Parathyroid adenoma (tissue), 2 donors: ENCODE data around the gene KCNT1.

Experiments
- H2AFZ ChIP-seq: fragments of 300-600 bp; sonication (generic); one replicate; pipeline ENCODE4 v1.7.0; 2017; ENCODE audit warnings: antibody characterized with exemption, mild to moderate bottlenecking
- H3K27ac ChIP-seq: fragments of 300-600 bp; sonication (generic); one replicate; pipeline ENCODE4 v1.7.0; 2017
- H3K27me3 ChIP-seq: fragments of 300-600 bp; sonication (generic); one replicate; pipeline ENCODE4 v1.7.0; 2017; ENCODE audit warnings: low read length; ENCODE audit not compliant: control insufficient read depth, insufficient read depth
- H3K36me3 ChIP-seq: fragments of 300-600 bp; sonication (generic); one replicate; pipeline ENCODE4 v1.7.0; 2017; ENCODE audit warnings: low read length; ENCODE audit not compliant: control insufficient read depth, insufficient read depth
- H3K4me1 ChIP-seq: fragments of 300-600 bp; sonication (generic); one replicate; pipeline ENCODE4 v1.7.0; 2017; ENCODE audit warnings: control low read depth
- H3K4me2 ChIP-seq: fragments of 300-600 bp; sonication (generic); one replicate; pipeline ENCODE4 v1.7.0; 2017; ENCODE audit warnings: low read length
- H3K4me3 ChIP-seq: fragments of 300-600 bp; sonication (generic); one replicate; pipeline ENCODE4 v1.7.0; 2017; ENCODE audit warnings: low read depth, low read length
- H3K79me2 ChIP-seq: fragments of 300-600 bp; sonication (generic); one replicate; pipeline ENCODE4 v1.7.0; 2017; ENCODE audit warnings: control low read depth
- H3K9ac ChIP-seq: fragments of 300-600 bp; sonication (generic); one replicate; pipeline ENCODE4 v1.7.0; 2017; ENCODE audit warnings: mild to moderate bottlenecking
- H3K9me3 ChIP-seq: fragments of 300-600 bp; sonication (generic); one replicate; pipeline ENCODE4 v1.7.0; 2017; ENCODE audit warnings: low read length; ENCODE audit not compliant: control insufficient read depth
- TF ChIP-seq, protein P1 (sequence below): fragments of 300-600 bp; sonication (generic); IDR thresholded peaks from one replicate; pipeline ENCODE4 v1.7.0; 2017; ENCODE audit warnings: antibody characterized with exemption, mild to moderate bottlenecking
- donor health status: primary hyperparathyroidism.

KCNT1 gene

DNA sequence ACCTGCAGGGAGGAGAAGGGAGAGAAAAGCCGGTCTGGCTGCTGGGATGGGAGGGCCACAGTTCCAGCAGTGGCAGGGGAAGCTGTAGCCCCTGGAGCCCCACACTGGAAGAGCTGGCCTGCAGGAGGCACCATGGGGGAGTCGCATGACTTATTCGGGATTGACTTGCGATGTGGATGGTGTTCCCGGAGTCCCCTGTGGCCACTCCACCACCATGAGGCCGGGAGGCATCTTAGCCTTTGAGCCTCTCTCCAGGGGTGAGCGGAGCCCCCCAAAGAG is 92.0 kb downstream of the KCNT1 start:
- no peaks in the 10 kb centered on the region for H3K9me3 ChIP-seq
- H3K4me1 ChIP-seq: no peaks in the 10 kb centered on the region
- no peaks in the 10 kb centered on the region for H3K36me3 ChIP-seq
- no peak overlapping the region for H3K9ac ChIP-seq
- H3K4me2 ChIP-seq: no peak overlapping the region
- TF ChIP-seq, protein P1, sequence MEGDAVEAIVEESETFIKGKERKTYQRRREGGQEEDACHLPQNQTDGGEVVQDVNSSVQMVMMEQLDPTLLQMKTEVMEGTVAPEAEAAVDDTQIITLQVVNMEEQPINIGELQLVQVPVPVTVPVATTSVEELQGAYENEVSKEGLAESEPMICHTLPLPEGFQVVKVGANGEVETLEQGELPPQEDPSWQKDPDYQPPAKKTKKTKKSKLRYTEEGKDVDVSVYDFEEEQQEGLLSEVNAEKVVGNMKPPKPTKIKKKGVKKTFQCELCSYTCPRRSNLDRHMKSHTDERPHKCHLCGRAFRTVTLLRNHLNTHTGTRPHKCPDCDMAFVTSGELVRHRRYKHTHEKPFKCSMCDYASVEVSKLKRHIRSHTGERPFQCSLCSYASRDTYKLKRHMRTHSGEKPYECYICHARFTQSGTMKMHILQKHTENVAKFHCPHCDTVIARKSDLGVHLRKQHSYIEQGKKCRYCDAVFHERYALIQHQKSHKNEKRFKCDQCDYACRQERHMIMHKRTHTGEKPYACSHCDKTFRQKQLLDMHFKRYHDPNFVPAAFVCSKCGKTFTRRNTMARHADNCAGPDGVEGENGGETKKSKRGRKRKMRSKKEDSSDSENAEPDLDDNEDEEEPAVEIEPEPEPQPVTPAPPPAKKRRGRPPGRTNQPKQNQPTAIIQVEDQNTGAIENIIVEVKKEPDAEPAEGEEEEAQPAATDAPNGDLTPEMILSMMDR: no peak
- no peak overlapping the region for H3K27ac ChIP-seq
- H3K4me3 ChIP-seq: no peak overlapping the region
- H3K27me3 ChIP-seq: no peaks in the 10 kb centered on the region
- H3K79me2 ChIP-seq: no peaks in the 10 kb centered on the region
- no peak overlapping the region for H2AFZ ChIP-seq

DNA sequence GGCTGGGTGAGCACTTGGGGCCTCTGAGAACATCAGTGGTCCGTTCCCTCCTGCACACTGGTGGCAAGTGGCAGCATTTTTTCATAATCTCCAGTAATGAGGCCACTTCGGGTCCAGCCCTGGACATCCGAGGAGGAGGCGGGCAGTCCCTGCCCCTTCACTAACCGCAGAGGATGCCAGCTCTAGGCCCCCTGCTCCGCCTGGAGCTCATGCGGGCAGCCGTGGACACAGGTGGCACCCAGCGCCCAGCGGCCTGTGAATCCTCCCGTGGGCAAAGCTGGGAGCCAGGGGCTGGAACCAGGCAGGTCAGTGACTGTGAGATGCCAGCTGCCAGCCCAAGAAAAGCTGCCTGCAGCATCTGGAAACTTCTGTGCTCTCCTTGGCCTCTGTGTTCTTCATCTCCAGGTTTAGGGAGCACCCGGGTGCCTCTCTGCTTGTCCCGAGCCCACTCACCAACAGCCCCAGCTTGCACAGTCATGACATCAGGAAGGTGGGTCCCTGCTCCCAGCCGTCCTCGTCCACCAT is 92.4 kb downstream of the KCNT1 start:
- H3K4me2 ChIP-seq: no peak overlapping the region

DNA sequence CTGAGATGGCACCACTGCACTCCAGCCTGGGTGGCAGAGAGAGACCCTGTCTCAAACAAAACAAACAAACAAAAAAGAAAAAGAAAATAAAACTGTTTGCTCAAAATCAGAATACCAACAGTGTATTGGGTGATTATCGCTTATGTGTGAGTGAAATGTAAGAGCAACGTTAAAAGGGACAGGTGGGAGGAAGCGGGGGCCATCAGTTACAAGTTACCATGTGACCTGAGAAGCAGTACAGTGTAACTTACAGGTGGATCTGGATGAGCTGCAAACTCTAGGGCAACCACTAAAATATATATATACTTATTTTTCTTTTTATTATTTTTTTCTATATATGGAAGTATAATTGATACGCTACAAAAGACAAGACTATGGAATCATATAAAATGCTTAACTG is 93.4 kb downstream of the KCNT1 start:
- Histone ChIP-seq H3K36me3 (no peaks in the 10 kb centered on the region), H2AFZ (no peak overlapping the region), H3K4me2 (no peak overlapping the region), H3K9ac (no peak overlapping the region), H3K27ac (no peak overlapping the region), H3K79me2 (no peaks in the 10 kb centered on the region), H3K9me3 (no peaks in the 10 kb centered on the region), H3K4me1 (no peaks in the 10 kb centered on the region), H3K4me3 (no peak overlapping the region), H3K27me3 (no peaks in the 10 kb centered on the region)
- TF ChIP-seq, protein P1: no peak

More for the DNA sequence above, 92.4 kb downstream of the KCNT1 start:
- H3K9me3 ChIP-seq: no peaks in the 10 kb centered on the region
- H2AFZ ChIP-seq: no peak overlapping the region
- H3K36me3 ChIP-seq: no peaks in the 10 kb centered on the region
- TF ChIP-seq, protein P1: no peak
- H3K9ac ChIP-seq: no peak overlapping the region
- no peak overlapping the region for H3K4me3 ChIP-seq
- no peaks in the 10 kb centered on the region for H3K4me1 ChIP-seq
- H3K27me3 ChIP-seq: no peaks in the 10 kb centered on the region
- H3K79me2 ChIP-seq: no peaks in the 10 kb centered on the region
- no peak overlapping the region for H3K27ac ChIP-seq

DNA sequence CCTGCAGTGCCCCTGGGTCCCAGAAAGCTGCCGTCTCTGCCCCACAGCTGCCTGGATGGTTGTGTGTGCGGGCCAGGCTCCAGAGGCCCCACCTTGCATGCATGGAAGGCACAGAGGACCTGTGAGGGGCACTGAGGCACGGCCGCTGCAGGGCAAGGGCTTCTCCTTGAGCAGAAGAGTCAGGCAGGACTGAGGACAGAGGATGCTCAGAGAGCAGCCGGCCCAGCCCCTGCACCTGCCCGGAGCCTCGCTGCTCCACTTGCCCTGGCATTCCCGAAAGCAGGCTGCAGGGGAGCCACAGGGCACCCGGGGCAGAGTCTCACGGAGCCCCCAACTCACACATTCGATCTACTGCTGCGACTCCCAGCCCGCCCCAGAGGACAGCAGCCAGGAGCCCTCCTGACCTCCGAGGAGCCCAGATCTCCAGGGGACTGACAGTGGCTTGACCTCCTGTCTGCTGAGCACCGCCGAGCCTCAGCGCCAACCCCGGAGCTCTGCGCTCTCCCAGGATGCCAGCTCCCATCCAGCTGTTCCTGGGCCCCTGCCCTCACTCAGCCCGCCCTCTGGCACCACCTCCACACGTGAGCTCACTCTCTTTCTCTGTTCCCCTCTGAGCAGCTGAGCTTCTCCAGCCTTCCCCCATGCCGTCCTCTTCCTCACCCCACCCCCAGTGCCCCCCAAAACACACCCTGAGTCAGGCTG is 95.0 kb downstream of the KCNT1 start:
- Histone ChIP-seq H3K9ac (no peak overlapping the region), H3K9me3 (no peaks in the 10 kb centered on the region), H2AFZ (no peak overlapping the region), H3K79me2 (no peaks in the 10 kb centered on the region), H3K27ac (no peak overlapping the region), H3K36me3 (no peaks in the 10 kb centered on the region), H3K27me3 (no peaks in the 10 kb centered on the region), H3K4me1 (no peaks in the 10 kb centered on the region), H3K4me3 (no peak overlapping the region), H3K4me2 (no peak overlapping the region)
- TF ChIP-seq, protein P1: no peak
